SK-N-SH treated with all-trans-retinoic acid at 6 μM for 48 hours (cell line): Measurements from ENCODE around the gene PTPRJ.

ENCODE experiments used
- ATAC-seq: fragments of 200-7000 bp; cut with Tn5 transposase; 3 replicates; pipeline ENCODE4 v1.9.1; 2020; ENCODE audit warnings: mild to moderate bottlenecking, moderate library complexity
- ARNTL ChIP-seq: fragments of 450-650 bp; formaldehyde crosslinking; IDR thresholded peaks from 2 replicates; pipeline ENCODE4 v1.5.0; 2020; ENCODE audit warnings: low read depth, mild to moderate bottlenecking, moderate library complexity, borderline replicate concordance
- BACH2 ChIP-seq: fragments of 250-450 bp; sonication (Bioruptor Pico); IDR thresholded peaks from 2 replicates; pipeline ENCODE4 v1.9.0; 2021; ENCODE audit warnings: mild to moderate bottlenecking, borderline replicate concordance
- CSDC2 ChIP-seq: fragments of 250-450 bp; sonication (Bioruptor Pico); IDR thresholded peaks from 2 replicates; pipeline ENCODE4 v1.5.0; 2020; ENCODE audit warnings: mild to moderate bottlenecking, moderate library complexity
- ESRRG ChIP-seq: fragments of 250-450 bp; sonication (Bioruptor Pico); IDR thresholded peaks from 2 replicates; pipeline ENCODE4 v1.6.1; 2021; ENCODE audit warnings: mild to moderate bottlenecking
- GLIS3 ChIP-seq: fragments of 250-450 bp; sonication (Bioruptor Pico); IDR thresholded peaks from 2 replicates; pipeline ENCODE4 v1.5.0; 2020; ENCODE audit warnings: mild to moderate bottlenecking, moderate library complexity
- ISL1 ChIP-seq: fragments of 250-450 bp; sonication (Bioruptor Pico); IDR thresholded peaks from 2 replicates; pipeline ENCODE4 v2.1.2; 2022; ENCODE audit warnings: mild to moderate bottlenecking, moderate library complexity
- OSR1 ChIP-seq: fragments of 250-450 bp; sonication (Bioruptor Pico); IDR thresholded peaks from 2 replicates; pipeline ENCODE4 v1.8.0; 2022; ENCODE audit warnings: moderate library complexity, mild to moderate bottlenecking, inconsistent platforms
- PPARA ChIP-seq: fragments of 250-450 bp; sonication (Bioruptor Pico); IDR thresholded peaks from 2 replicates; pipeline ENCODE4 v1.5.0; 2020; ENCODE audit warnings: mild to moderate bottlenecking, borderline replicate concordance
- SNAI2 ChIP-seq: fragments of 250-450 bp; sonication (Bioruptor Pico); IDR thresholded peaks from 2 replicates; pipeline ENCODE4 v1.5.0; 2020; ENCODE audit warnings: mild to moderate bottlenecking, moderate library complexity
- TOX ChIP-seq: fragments of 250-450 bp; sonication (Bioruptor Pico); IDR thresholded peaks from 2 replicates; pipeline ENCODE4 v1.8.0; 2021; ENCODE audit warnings: mild to moderate bottlenecking, moderate library complexity, borderline replicate concordance
- ZC3H10 ChIP-seq: fragments of 250-450 bp; sonication (Bioruptor Pico); IDR thresholded peaks from 2 replicates; pipeline ENCODE4 v1.5.1; 2021; ENCODE audit warnings: mild to moderate bottlenecking, moderate library complexity
- ZFP3 ChIP-seq: fragments of 250-450 bp; sonication (Bioruptor Pico); IDR thresholded peaks from 2 replicates; pipeline ENCODE4 v1.5.0; 2020; ENCODE audit warnings: mild to moderate bottlenecking, moderate library complexity
- ZNF565 ChIP-seq: fragments of 450-650 bp; formaldehyde crosslinking; conservative IDR thresholded peaks from 2 replicates; pipeline ENCODE4 v1.5.0; 2020; ENCODE audit warnings: low read depth, mild to moderate bottlenecking, moderate library complexity
- ZNF70 ChIP-seq: fragments of 450-650 bp; formaldehyde crosslinking; IDR thresholded peaks from 2 replicates; pipeline ENCODE4 v1.5.0; 2020; ENCODE audit warnings: mild to moderate bottlenecking, moderate library complexity
- ZNF8 ChIP-seq: fragments of 450-650 bp; formaldehyde crosslinking; IDR thresholded peaks from 2 replicates; pipeline ENCODE4 v1.5.0; 2020; ENCODE audit warnings: mild to moderate bottlenecking, moderate library complexity
- TF ChIP-seq, protein P1 (sequence below): fragments of 250-450 bp; sonication (Bioruptor Pico); IDR thresholded peaks from 2 replicates; pipeline ENCODE4 v1.5.1; 2021; ENCODE audit warnings: mild to moderate bottlenecking, moderate library complexity
- TF ChIP-seq, protein P2 (sequence below): fragments of 250-450 bp; sonication (Bioruptor Pico); IDR thresholded peaks from 2 replicates; pipeline ENCODE4 v1.8.0; 2021; ENCODE audit warnings: low read depth, mild to moderate bottlenecking, moderate library complexity, borderline replicate concordance
- TF ChIP-seq, protein P3 (sequence below): fragments of 250-450 bp; sonication (Bioruptor Pico); IDR thresholded peaks from 2 replicates; pipeline ENCODE4 v1.8.0; 2020; ENCODE audit warnings: mild to moderate bottlenecking, moderate library complexity, borderline replicate concordance
- TF ChIP-seq, protein P4 (sequence below): fragments of 250-450 bp; sonication (Bioruptor Pico); IDR thresholded peaks from 2 replicates; pipeline ENCODE4 v1.5.0; 2020; ENCODE audit warnings: mild to moderate bottlenecking, moderate library complexity

The PTPRJ gene

DNA sequence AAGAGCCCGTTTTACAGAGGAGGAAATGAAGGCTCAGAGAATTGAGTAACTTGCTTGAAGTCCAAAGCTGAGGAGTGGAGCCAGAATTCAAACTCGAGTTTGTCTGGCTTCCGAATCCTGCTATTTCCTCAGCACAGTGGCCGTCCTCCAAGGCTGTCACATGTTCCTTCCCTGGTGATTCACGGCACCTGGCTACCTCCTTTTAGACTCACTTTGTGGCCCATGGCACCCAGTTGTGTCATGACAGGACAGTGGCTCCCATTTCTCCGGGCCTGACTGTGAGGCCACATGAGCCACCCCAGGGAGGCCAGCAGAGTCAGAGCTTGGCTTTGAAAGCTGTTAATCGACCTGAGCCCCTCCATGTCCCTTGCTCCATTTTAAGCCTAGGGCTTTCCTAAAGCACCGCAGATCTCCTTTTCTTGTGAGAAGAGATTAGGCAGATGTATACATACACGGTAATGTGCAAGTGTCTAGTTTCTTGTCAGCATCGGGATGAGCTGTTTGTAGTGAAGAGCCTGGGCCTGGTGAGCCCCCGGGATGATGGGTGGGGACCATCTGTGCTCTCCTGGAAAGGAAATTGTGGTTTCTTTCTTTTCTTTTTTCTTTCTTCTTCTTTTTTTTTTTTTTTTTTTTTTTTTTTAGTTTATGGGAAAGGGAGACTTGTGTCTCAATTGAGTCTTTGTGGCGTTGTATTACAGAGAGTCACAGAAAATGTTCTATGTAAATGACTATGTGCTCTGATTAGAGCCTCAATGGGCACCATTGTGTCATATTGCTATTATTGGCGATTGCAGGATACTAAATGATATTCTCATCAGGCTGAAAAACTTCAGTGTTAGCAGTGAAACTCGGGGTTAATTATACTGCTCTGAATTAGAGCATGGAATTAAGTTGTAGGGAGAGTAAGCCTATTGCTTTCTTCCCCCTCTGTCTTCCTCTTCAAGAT, 54.8 kb downstream of the PTPRJ start:
- no peak for TF ChIP-seq SNAI2
- no peak for TF ChIP-seq ZNF565 (CRISPR knock-in tag)
- TF ChIP-seq GLIS3 (CRISPR knock-in tag): no peak
- no peak for TF ChIP-seq TOX
- TF ChIP-seq, protein P1, sequence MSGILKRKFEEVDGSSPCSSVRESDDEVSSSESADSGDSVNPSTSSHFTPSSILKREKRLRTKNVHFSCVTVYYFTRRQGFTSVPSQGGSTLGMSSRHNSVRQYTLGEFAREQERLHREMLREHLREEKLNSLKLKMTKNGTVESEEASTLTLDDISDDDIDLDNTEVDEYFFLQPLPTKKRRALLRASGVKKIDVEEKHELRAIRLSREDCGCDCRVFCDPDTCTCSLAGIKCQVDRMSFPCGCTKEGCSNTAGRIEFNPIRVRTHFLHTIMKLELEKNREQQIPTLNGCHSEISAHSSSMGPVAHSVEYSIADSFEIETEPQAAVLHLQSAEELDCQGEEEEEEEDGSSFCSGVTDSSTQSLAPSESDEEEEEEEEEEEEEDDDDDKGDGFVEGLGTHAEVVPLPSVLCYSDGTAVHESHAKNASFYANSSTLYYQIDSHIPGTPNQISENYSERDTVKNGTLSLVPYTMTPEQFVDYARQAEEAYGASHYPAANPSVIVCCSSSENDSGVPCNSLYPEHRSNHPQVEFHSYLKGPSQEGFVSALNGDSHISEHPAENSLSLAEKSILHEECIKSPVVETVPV (CRISPR knock-in tag): no peak
- TF ChIP-seq CSDC2 (CRISPR knock-in tag): no peak
- TF ChIP-seq, protein P2, sequence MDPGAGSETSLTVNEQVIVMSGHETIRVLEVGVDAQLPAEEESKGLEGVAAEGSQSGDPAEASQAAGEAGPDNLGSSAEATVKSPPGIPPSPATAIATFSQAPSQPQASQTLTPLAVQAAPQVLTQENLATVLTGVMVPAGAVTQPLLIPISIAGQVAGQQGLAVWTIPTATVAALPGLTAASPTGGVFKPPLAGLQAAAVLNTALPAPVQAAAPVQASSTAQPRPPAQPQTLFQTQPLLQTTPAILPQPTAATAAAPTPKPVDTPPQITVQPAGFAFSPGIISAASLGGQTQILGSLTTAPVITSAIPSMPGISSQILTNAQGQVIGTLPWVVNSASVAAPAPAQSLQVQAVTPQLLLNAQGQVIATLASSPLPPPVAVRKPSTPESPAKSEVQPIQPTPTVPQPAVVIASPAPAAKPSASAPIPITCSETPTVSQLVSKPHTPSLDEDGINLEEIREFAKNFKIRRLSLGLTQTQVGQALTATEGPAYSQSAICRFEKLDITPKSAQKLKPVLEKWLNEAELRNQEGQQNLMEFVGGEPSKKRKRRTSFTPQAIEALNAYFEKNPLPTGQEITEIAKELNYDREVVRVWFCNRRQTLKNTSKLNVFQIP (CRISPR knock-in tag): no peak
- TF ChIP-seq ZNF8 (CRISPR knock-in tag): no peak
- TF ChIP-seq ZNF70 (CRISPR knock-in tag): no peak
- TF ChIP-seq ESRRG (CRISPR knock-in tag): no peak
- TF ChIP-seq, protein P3, sequence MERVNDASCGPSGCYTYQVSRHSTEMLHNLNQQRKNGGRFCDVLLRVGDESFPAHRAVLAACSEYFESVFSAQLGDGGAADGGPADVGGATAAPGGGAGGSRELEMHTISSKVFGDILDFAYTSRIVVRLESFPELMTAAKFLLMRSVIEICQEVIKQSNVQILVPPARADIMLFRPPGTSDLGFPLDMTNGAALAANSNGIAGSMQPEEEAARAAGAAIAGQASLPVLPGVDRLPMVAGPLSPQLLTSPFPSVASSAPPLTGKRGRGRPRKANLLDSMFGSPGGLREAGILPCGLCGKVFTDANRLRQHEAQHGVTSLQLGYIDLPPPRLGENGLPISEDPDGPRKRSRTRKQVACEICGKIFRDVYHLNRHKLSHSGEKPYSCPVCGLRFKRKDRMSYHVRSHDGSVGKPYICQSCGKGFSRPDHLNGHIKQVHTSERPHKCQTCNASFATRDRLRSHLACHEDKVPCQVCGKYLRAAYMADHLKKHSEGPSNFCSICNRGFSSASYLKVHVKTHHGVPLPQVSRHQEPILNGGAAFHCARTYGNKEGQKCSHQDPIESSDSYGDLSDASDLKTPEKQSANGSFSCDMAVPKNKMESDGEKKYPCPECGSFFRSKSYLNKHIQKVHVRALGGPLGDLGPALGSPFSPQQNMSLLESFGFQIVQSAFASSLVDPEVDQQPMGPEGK (CRISPR knock-in tag): no peak
- no peak for TF ChIP-seq ISL1 (CRISPR knock-in tag)
- TF ChIP-seq, all 23 proteins: peak for 0
- no peak for ATAC-seq

DNA sequence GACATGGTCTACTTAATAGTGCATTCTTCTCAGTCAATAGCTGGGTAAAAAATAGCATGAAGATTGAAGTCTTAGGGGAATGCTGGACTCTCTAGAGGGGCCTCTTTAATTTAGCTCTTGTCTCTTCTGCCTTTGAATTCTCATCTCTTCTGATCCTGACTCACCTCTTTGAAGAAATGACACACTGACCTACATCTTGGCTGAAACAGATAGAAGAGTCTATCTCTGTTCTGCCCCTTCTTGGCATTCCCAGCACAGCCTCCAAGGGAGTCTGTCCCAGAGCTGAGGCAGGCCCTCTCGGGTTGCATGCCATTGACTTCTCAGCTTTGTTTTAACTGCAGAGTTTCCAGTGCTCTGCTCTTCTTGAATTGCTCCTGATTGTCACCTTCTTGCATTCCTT, 55.7 kb downstream of the PTPRJ start:
- ATAC-seq: peak; percentile 83
- TF ChIP-seq ZNF565 (CRISPR knock-in tag) (no peak), ISL1 (CRISPR knock-in tag) (no peak), OSR1 (no peak), ZNF70 (CRISPR knock-in tag) (no peak), ARNTL (CRISPR knock-in tag) (no peak), ESRRG (CRISPR knock-in tag) (no peak)
- TF ChIP-seq, protein P2 (CRISPR knock-in tag): no peak

DNA sequence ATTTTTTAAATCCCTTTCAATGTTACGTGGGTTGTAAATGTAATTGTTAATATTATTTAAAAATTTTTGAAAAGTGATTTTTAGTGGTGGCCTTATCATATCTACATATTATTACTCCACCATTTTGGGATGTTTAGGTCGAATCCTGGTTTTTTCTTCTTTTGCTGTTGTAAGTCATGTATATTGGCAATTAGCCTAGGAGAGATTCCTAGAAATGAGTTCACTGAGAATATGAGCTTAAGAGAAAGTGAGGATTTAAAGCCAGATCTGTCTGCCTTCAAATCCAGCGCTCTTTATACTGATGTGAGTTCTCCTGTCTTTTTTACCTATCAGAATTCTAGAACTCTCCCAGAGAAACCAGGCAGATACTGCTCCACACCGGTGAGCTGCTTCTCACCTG, 56.1 kb downstream of the PTPRJ start:
- peak; percentile 44 for ATAC-seq
- no peak for TF ChIP-seq ZC3H10 (CRISPR knock-in tag)
- TF ChIP-seq ZNF8 (CRISPR knock-in tag): no peak
- no peak for TF ChIP-seq ISL1 (CRISPR knock-in tag)
- no peak for TF ChIP-seq BACH2 (CRISPR knock-in tag)
- TF ChIP-seq, all 23 proteins: peak for 0

DNA sequence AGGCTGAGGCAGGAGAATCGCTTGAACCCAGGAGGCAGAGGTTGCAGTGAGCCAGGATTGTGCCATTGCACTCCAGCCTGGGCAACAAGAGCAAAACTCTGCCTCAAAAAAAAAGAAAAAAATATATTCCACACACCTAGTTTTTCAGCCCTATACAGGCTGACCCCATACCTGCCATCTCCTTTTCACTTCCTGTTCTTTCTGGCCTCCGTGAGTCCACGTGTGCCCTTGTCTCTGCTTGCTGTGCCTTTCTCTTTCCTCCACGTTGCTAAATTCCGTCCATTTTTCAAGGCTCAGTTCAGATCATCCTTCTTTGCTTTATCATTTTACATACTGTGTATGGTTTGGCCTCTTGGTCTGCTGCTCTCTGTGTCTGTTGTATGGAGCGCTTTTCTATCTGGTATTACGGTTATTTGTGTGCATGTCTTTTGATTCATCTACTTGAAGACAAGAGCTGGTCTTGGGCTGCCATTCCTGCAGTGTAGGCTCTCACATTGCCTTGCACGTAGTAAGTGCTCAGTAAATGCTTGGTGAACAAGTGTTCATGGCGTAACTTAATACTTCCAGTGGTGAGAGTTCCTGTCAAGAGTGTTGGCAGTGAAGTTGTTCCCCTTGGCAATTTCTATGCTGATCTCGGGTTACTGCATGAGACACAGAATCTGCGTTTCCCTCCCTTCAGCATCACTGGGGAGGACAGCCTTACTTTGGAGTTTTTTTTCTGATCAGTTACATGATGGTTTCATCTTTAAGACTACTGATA, 57.5 kb downstream of the PTPRJ start:
- TF ChIP-seq ESRRG (CRISPR knock-in tag): no peak
- TF ChIP-seq ARNTL (CRISPR knock-in tag): no peak
- no peak; the same call in 1 of the 3 replicates for ATAC-seq

DNA sequence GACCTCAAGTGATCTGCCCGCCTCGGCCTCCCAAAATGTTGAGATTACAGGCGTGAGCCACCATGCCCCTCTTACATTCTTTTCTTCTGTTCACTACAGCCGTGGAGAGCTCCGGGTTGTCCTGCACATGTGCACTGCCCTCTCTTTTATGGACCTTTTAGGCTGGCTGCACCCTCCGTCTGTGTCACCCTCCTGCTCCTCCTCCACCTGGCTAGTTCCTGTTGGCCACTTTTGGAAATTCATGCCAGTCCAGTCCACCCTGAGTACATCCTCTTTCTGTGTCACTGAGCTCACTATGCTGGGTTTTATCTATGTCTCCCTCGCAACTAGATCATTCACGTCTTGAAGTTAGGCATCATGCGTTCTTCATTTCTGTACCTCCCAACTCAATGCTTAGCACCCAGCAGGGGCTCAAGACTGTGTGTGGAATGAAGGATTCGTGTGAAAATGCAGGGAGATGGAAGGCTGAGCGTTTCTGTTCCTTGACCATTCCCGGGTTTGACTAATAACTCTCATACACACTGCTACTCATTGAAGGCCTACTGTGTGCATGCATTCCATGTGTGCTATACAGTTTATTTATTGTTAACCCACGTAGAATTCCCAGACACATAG, 60.6 kb downstream of the PTPRJ start:
- ATAC-seq: no peak
- TF ChIP-seq ARNTL (CRISPR knock-in tag): no peak
- TF ChIP-seq, protein P4, sequence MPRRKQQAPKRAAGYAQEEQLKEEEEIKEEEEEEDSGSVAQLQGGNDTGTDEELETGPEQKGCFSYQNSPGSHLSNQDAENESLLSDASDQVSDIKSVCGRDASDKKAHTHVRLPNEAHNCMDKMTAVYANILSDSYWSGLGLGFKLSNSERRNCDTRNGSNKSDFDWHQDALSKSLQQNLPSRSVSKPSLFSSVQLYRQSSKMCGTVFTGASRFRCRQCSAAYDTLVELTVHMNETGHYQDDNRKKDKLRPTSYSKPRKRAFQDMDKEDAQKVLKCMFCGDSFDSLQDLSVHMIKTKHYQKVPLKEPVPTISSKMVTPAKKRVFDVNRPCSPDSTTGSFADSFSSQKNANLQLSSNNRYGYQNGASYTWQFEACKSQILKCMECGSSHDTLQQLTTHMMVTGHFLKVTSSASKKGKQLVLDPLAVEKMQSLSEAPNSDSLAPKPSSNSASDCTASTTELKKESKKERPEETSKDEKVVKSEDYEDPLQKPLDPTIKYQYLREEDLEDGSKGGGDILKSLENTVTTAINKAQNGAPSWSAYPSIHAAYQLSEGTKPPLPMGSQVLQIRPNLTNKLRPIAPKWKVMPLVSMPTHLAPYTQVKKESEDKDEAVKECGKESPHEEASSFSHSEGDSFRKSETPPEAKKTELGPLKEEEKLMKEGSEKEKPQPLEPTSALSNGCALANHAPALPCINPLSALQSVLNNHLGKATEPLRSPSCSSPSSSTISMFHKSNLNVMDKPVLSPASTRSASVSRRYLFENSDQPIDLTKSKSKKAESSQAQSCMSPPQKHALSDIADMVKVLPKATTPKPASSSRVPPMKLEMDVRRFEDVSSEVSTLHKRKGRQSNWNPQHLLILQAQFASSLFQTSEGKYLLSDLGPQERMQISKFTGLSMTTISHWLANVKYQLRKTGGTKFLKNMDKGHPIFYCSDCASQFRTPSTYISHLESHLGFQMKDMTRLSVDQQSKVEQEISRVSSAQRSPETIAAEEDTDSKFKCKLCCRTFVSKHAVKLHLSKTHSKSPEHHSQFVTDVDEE (CRISPR knock-in tag): no peak
- no peak for TF ChIP-seq PPARA
- no peak for TF ChIP-seq ESRRG (CRISPR knock-in tag)
- no peak for TF ChIP-seq SNAI2
- TF ChIP-seq TOX: no peak
- TF ChIP-seq, protein P1 (CRISPR knock-in tag): no peak
- no peak for TF ChIP-seq GLIS3 (CRISPR knock-in tag)
- no peak for TF ChIP-seq CSDC2 (CRISPR knock-in tag)
- no peak for TF ChIP-seq ZFP3 (CRISPR knock-in tag)
